HEK293 (cell line): ENCODE data around the gene ACTN4.

Source experiments
- CTCF ChIA-PET: fragments of 350-600 bp; formaldehyde crosslinking; extraction: SDS; loops from one replicate; lab custom pipeline; 2021; ENCODE audit warnings: antibody characterized with exemption; lab: Yijun Ruan, JAX
- POLR2A ChIA-PET: fragments of 300-600 bp; formaldehyde crosslinking; extraction: SDS; loops from one replicate; lab custom pipeline; 2020; ENCODE audit warnings: antibody characterized with exemption, inconsistent platforms; lab: Yijun Ruan, JAX
- H3K27ac ChIP-seq: fragments of 200-500 bp; sonication (Bioruptor generic); 2 replicates; pipeline ENCODE4 v1.5.1; 2014; ENCODE audit warnings: low read depth, low read length, control low read depth, inconsistent platforms; ENCODE audit errors: extremely low read depth
- H3K36me3 ChIP-seq, 2 experiments: fragments of 200-500 bp in 1 of 2; sonication (Bioruptor generic) in 1 of 2; 1 replicate in 1 of 2; 2 replicates in 1 of 2; pipeline ENCODE4 v1.5.1; 2014 to 2017; ENCODE audit warnings: inconsistent platforms in 2 of 2, low read length in 2 of 2; ENCODE audit not compliant: control insufficient read depth in 2 of 2, insufficient read depth in 1 of 2
- H3K4me1 ChIP-seq: fragments of 200-500 bp; sonication (Bioruptor generic); 2 replicates; pipeline ENCODE4 v1.5.1; 2014; ENCODE audit warnings: mild to moderate bottlenecking, low read length, inconsistent platforms; ENCODE audit not compliant: control insufficient read depth, insufficient read depth
- H3K4me3 ChIP-seq: 2 replicates; pipeline ENCODE4 v1.5.1; 2011; ENCODE audit warnings: low read depth, mild to moderate bottlenecking, control low read depth, low read length, moderate library complexity
- H3K9me3 ChIP-seq: fragments of 200-500 bp; sonication (Bioruptor generic); 2 replicates; pipeline ENCODE4 v1.5.1; 2014; ENCODE audit warnings: low read depth, low read length, inconsistent platforms; ENCODE audit not compliant: control insufficient read depth, insufficient read depth
- CTCF ChIP-seq: fragments of 450-650 bp; formaldehyde crosslinking; IDR thresholded peaks from 2 replicates; pipeline ENCODE4 v1.5.1; 2016; ENCODE audit warnings: missing biosample characterization, missing genetic modification characterization
- KLF1 ChIP-seq: fragments of 450-650 bp; formaldehyde crosslinking; IDR thresholded peaks from 2 replicates; pipeline ENCODE4 v1.5.1; 2016; ENCODE audit warnings: missing biosample characterization, missing genetic modification characterization
- KLF17 ChIP-seq: fragments of 450-650 bp; formaldehyde crosslinking; IDR thresholded peaks from 2 replicates; pipeline ENCODE4 v1.5.1; 2016; ENCODE audit warnings: missing biosample characterization, missing genetic modification characterization
- KLF9 ChIP-seq: fragments of 450-650 bp; formaldehyde crosslinking; IDR thresholded peaks from 2 replicates; pipeline ENCODE4 v1.5.1; 2016; ENCODE audit warnings: missing biosample characterization, missing genetic modification characterization, low read depth
- PRDM10 ChIP-seq: fragments of 450-650 bp; formaldehyde crosslinking; IDR thresholded peaks from 2 replicates; pipeline ENCODE4 v1.5.1; 2016; ENCODE audit warnings: missing biosample characterization, missing genetic modification characterization
- SCRT1 ChIP-seq: fragments of 450-650 bp; formaldehyde crosslinking; IDR thresholded peaks from 2 replicates; pipeline ENCODE4 v1.5.1; 2016; ENCODE audit warnings: missing biosample characterization, missing genetic modification characterization, borderline replicate concordance
- SP2 ChIP-seq: fragments of 450-650 bp; formaldehyde crosslinking; IDR thresholded peaks from 2 replicates; pipeline ENCODE4 v1.5.1; 2016; ENCODE audit warnings: missing biosample characterization, missing genetic modification characterization
- YY2 ChIP-seq: fragments of 450-650 bp; formaldehyde crosslinking; IDR thresholded peaks from 2 replicates; pipeline ENCODE4 v1.5.1; 2016; ENCODE audit warnings: missing biosample characterization, missing genetic modification characterization
- ZNF114 ChIP-seq: fragments of 450-650 bp; formaldehyde crosslinking; IDR thresholded peaks from 2 replicates; pipeline ENCODE4 v1.5.0; 2017; ENCODE audit warnings: missing biosample characterization, missing genetic modification characterization
- ZNF146 ChIP-seq: fragments of 450-650 bp; formaldehyde crosslinking; IDR thresholded peaks from 2 replicates; pipeline ENCODE4 v1.5.1; 2016; ENCODE audit warnings: missing biosample characterization, missing genetic modification characterization
- ZNF416 ChIP-seq: fragments of 450-650 bp; formaldehyde crosslinking; IDR thresholded peaks from 2 replicates; pipeline ENCODE4 v1.5.1; 2016; ENCODE audit warnings: missing biosample characterization, missing genetic modification characterization
- ZNF423 ChIP-seq: fragments of 450-650 bp; formaldehyde crosslinking; IDR thresholded peaks from 2 replicates; pipeline ENCODE4 v1.5.1; 2016; ENCODE audit warnings: missing biosample characterization, missing genetic modification characterization
- ZNF449 ChIP-seq: fragments of 450-650 bp; formaldehyde crosslinking; IDR thresholded peaks from 2 replicates; pipeline ENCODE4 v1.5.1; 2017; ENCODE audit warnings: missing biosample characterization, mild to moderate bottlenecking, missing genetic modification characterization, moderate library complexity
- ZNF48 ChIP-seq: fragments of 450-650 bp; formaldehyde crosslinking; IDR thresholded peaks from 2 replicates; pipeline ENCODE4 v1.5.1; 2016; ENCODE audit warnings: missing biosample characterization, missing genetic modification characterization
- ZNF488 ChIP-seq: fragments of 450-650 bp; formaldehyde crosslinking; IDR thresholded peaks from 2 replicates; pipeline ENCODE4 v1.5.1; 2016; ENCODE audit warnings: missing biosample characterization, missing genetic modification characterization
- ZNF530 ChIP-seq: fragments of 450-650 bp; formaldehyde crosslinking; IDR thresholded peaks from 2 replicates; pipeline ENCODE4 v1.5.1; 2016; ENCODE audit warnings: low read depth, missing biosample characterization, missing genetic modification characterization
- ZNF600 ChIP-seq: fragments of 450-650 bp; formaldehyde crosslinking; IDR thresholded peaks from 2 replicates; pipeline ENCODE4 v1.5.1; 2016; ENCODE audit warnings: missing biosample characterization, missing genetic modification characterization
- ZSCAN16 ChIP-seq: fragments of 450-650 bp; formaldehyde crosslinking; IDR thresholded peaks from 2 replicates; pipeline ENCODE4 v1.5.1; 2016; ENCODE audit warnings: missing biosample characterization, missing genetic modification characterization
- TF ChIP-seq, protein P1 (sequence below): sonication (generic); formaldehyde crosslinking; IDR thresholded peaks from 2 replicates; pipeline ENCODE4 v1.8.1; 2022; ENCODE audit warnings: mild to moderate bottlenecking, moderate library complexity, missing genetic modification reagents

ACTN4 gene

DNA sequence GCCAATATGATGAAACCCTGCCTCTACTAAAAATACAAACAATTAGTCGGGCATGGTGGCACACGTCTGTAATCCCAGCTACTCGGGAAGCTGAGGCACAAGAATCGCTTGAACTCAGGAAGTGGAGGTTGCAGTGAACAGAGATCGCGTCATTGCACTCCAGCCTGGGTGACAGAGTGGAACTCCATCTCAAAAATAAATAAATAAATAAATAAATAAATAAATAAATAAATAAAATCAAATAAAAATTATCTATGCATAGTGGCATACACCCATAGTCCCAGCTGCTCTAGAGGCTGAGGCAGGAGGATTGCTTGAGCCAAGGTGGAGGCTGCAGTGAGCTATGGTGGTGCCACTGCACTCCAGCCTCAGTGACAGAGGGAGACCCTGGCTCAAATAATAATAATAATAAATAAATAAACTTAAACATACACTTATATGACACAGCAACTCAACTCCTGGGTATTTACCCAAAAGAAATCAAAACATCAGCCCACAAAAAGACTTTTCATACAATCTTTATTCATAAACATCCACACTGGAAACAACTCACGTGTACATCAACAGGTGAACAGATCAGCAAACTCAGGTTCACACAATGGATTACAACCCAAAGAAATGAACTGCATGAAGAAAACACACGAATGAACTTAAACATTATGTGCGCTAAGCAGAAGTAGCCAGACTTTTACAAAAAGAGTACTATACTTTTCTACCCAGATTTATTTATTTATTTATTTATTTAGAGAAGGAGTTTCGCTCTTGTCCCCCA, 119.0 kb downstream of the ACTN4 start (continued):
- no peak for TF ChIP-seq CTCF (tag by site-specific recombination)
- TF ChIP-seq ZNF488 (tag by site-specific recombination): no peak
- TF ChIP-seq YY2 (tag by site-specific recombination): no peak

DNA sequence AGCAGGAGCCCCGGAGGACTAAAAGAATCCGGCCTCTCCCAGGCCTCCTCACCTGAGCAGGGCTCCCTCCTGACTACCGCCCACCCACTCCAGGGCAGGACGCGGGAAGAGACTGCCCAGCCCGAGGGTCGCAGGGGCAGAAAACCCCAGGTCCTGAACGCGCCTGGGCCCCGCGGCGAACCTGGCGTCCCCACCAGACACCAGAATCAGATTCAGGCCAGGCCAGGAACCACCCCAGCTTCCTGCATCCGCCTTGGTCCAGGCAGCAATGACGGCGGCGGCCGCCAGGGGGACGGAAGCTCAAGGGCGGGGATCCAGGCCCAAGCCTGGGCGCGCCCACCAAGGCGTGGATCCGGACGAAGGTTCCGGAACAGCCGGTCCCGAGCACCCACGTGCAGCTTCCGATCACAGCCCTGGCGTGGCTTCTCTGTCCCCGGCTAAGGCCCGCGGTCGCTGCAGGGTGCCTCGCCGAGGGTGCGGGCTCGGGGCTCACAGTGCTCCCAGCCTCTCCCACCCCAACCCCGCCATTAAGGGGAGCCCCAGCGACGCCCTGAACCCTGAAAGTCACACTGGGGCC, 122.3 kb downstream of the ACTN4 start:
- TF ChIP-seq, protein P1, sequence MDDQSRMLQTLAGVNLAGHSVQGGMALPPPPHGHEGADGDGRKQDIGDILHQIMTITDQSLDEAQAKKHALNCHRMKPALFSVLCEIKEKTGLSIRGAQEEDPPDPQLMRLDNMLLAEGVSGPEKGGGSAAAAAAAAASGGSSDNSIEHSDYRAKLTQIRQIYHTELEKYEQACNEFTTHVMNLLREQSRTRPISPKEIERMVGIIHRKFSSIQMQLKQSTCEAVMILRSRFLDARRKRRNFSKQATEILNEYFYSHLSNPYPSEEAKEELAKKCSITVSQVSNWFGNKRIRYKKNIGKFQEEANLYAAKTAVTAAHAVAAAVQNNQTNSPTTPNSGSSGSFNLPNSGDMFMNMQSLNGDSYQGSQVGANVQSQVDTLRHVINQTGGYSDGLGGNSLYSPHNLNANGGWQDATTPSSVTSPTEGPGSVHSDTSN (CRISPR knock-in tag): 0 out of 2 replicates have a peak, but pooled peaks have one; percentile 65
- TF ChIP-seq ZNF48 (tag by site-specific recombination): no peak
- TF ChIP-seq KLF17 (tag by site-specific recombination): 0 out of 2 replicates have a peak, but pooled peaks have one; percentile 29
- no peak for TF ChIP-seq ZNF423 (tag by site-specific recombination)
- TF ChIP-seq PRDM10 (tag by site-specific recombination): no peak
- TF ChIP-seq ZNF449: no peak
- no peak for TF ChIP-seq ZNF416 (tag by site-specific recombination)
- TF ChIP-seq ZNF114 (tag by site-specific recombination): no peak
- no peak for TF ChIP-seq ZNF530 (tag by site-specific recombination)
- TF ChIP-seq SP2: no peak
- TF ChIP-seq ZNF146: no peak
- TF ChIP-seq ZSCAN16 (tag by site-specific recombination): no peak
- peak; percentile 61 for TF ChIP-seq KLF1 (tag by site-specific recombination)
- peak; percentile 53; the same call in 1 of the 2 replicates for TF ChIP-seq KLF9 (tag by site-specific recombination)
- no peak for TF ChIP-seq SCRT1 (tag by site-specific recombination)
- TF ChIP-seq ZNF600: peak; percentile 71
- TF ChIP-seq CTCF (tag by site-specific recombination): peak; percentile 46; the same call in 1 of the 2 replicates
- TF ChIP-seq, all 188 proteins: peak for 6
- Histone ChIP-seq H3K4me3 (no peak overlapping the region), H3K36me3 (no peaks in the 10 kb centered on the region), H3K27ac (peak overlapping the region; percentile 52; the same call in 1 of the 2 replicates), H3K4me1 (no peaks in the 10 kb centered on the region), H3K9me3 (no peaks in the 10 kb centered on the region)
- CTCF ChIA-PET: interaction anchor here (0.6 to 2.0 kb wide), 35 partner anchors 8 to 1836 kb away, joined by 3 to 21 read pairs (median 4); partner anchors contain the start of genes ECH1, LGALS4 and LGALS7B
- POLR2A ChIA-PET: interaction anchor here (1.0 to 1.6 kb wide), 4 partner anchors 17 to 79 kb away, joined by 4 to 10 read pairs (median 8); partner anchors contain the start of gene ECH1
